Tibial nerve (tissue), 4 donors: ENCODE results near the gene RALY. TPM values are rescaled to one million over a fixed set of nuclear protein-coding genes. Genes with fewer than 3 reads are reported as not detected.

Experiments used
- DNase-seq, 2 donors: peaks; one replicate each; pipeline ENCODE4 v3.0.0-alpha.2; 2019; ENCODE audit warnings: low spot score in 2 of 2
- H3K27ac ChIP-seq, 4 donors: fragments of 200-600 bp; sonication (generic) in 3 of 4; one replicate each; pipeline ENCODE4 v1.5.1; 2017 to 2019; ENCODE audit warnings: mild to moderate bottlenecking in 1 of 4
- H3K27me3 ChIP-seq, 2 donors: fragments of 200-600 bp; sonication (generic) in 1 of 2; one replicate each; pipeline versions ENCODE4 v1.5.1 to v1.6.0; 2017 to 2019
- H3K36me3 ChIP-seq, 3 donors: fragments of 200-600 bp; sonication (generic); one replicate each; pipeline ENCODE4 v1.5.1; 2018 to 2019
- H3K4me1 ChIP-seq, 4 donors: fragments of 200-600 bp; sonication (generic) in 3 of 4; one replicate each; pipeline ENCODE4 v1.5.1; 2017 to 2019
- H3K4me3 ChIP-seq, 4 donors: fragments of 200-600 bp; sonication (generic) in 3 of 4; one replicate each; pipeline ENCODE4 v1.5.1; 2017 to 2019; ENCODE audit warnings: mild to moderate bottlenecking in 1 of 4, moderate library complexity in 1 of 4
- H3K9me3 ChIP-seq, 4 donors: fragments of 200-600 bp; sonication (generic) in 3 of 4; one replicate each; pipeline ENCODE4 v1.5.1; 2017 to 2019
- CTCF ChIP-seq, 5 experiments: fragments of 200-600 bp in 3 of 5; fragments of 450-650 bp in 2 of 5; sonication (generic) in 3 of 5; IDR thresholded peaks; one replicate each; pipeline ENCODE4 v1.5.1; 2016 to 2019; ENCODE audit warnings: antibody characterized with exemption in 5 of 5, mild to moderate bottlenecking in 3 of 5, moderate library complexity in 2 of 5
- EP300 ChIP-seq, 2 donors: sonication (generic); formaldehyde crosslinking; IDR thresholded peaks; one replicate each; pipeline ENCODE4 v1.6.1; 2017; ENCODE audit warnings: antibody characterized with exemption in 2 of 2, mild to moderate bottlenecking in 1 of 2
- POLR2A ChIP-seq, 2 donors: fragments of 450-650 bp; IDR thresholded peaks; one replicate each; pipeline ENCODE4 v1.6.1; 2017; ENCODE audit warnings: antibody characterized with exemption in 2 of 2, mild to moderate bottlenecking in 2 of 2, moderate library complexity in 2 of 2
- WGBS, 2 donors: methylation state at CpG; one replicate each; pipeline ENCODE4 v1.1.5; 2018; 5-methylcytosine and 5-hydroxymethylcytosine counted together
- total RNA-seq, 4 donors: library from RNA; depleted of rRNA; stranded (reverse); fragments of >200 nt; gene quantifications; one replicate each; pipeline ENCODE4 v1.1.0, GENCODE V29; 2016

The RALY gene
- total RNA-seq, 4 donors from 2014 or later: 69.1 to 107 (median 96.4) TPM

GRCh38 chr20:34072778-34073177 lies 79.1 kb downstream of the RALY start:
- peaks cover 0 to 21% (median 11%) of the 10 kb centered on the region in 4 donors for H3K4me1 ChIP-seq
- no peak for DNase-seq
- H3K4me3 ChIP-seq: no peak overlapping the region
- WGBS, 2 donors: 62 to 95% methylated on average over 1 of the region's 1 CpG
- no peaks in the 10 kb centered on the region for H3K9me3 ChIP-seq
- no peak overlapping the region for H3K27ac ChIP-seq
- peaks cover 0 to 58% (median 0%) of the 10 kb centered on the region in 3 donors for H3K36me3 ChIP-seq
- H3K27me3 ChIP-seq: no peaks in the 10 kb centered on the region
- TF ChIP-seq CTCF (IDR thresholded peaks at IDR 0.05): no peak
- TF ChIP-seq POLR2A (IDR thresholded peaks at IDR 0.05): no peak
- TF ChIP-seq EP300 (IDR thresholded peaks at IDR 0.05): no peak

GRCh38 chr20:34074101-34074760 lies 80.5 kb downstream of the RALY start:
- Histone ChIP-seq H3K27ac (no peak overlapping the region), H3K27me3 (no peaks in the 10 kb centered on the region), H3K4me3 (no peak overlapping the region), H3K4me1 (peaks cover 0 to 13% (median 6%) of the 10 kb centered on the region in 4 donors), H3K36me3 (peaks cover 0 to 73% (median 7%) of the 10 kb centered on the region in 3 donors), H3K9me3 (no peaks in the 10 kb centered on the region)
- 55 to 68% methylated on average over 7 of the region's 7 CpGs for WGBS, 2 donors
- TF ChIP-seq CTCF (IDR thresholded peaks at IDR 0.05): no peak
- no peak for TF ChIP-seq EP300 (IDR thresholded peaks at IDR 0.05)
- TF ChIP-seq POLR2A (IDR thresholded peaks at IDR 0.05): no peak
- DNase-seq: no peak

GRCh38 chr20:34075647-34076046 lies 81.9 kb downstream of the RALY start:
- no peak for TF ChIP-seq CTCF (IDR thresholded peaks at IDR 0.05)
- Histone ChIP-seq H3K9me3 (no peaks in the 10 kb centered on the region), H3K27ac (no peak overlapping the region), H3K36me3 (peaks cover 0 to 86% (median 8%) of the 10 kb centered on the region in 3 donors), H3K4me3 (no peak overlapping the region), H3K4me1 (peaks cover 0 to 3% (median 0%) of the 10 kb centered on the region in 4 donors), H3K27me3 (no peaks in the 10 kb centered on the region)
- no peak for DNase-seq
- WGBS, 2 donors: 87 to 91% methylated on average over 15 to 16 of the region's 16 CpGs

- no peaks in the 10 kb centered on the region for H3K9me3 ChIP-seq
- H3K4me1 ChIP-seq: peaks cover 0 to 3% (median 0%) of the 10 kb centered on the region in 4 donors
- 88 to 93% methylated on average over 20 of the region's 20 CpGs for WGBS, 2 donors
- no peak for TF ChIP-seq EP300 (IDR thresholded peaks at IDR 0.05)
- TF ChIP-seq POLR2A (IDR thresholded peaks at IDR 0.05): no peak
- TF ChIP-seq CTCF (IDR thresholded peaks at IDR 0.05): no peak
- no peak overlapping the region for H3K27ac ChIP-seq
- no peak overlapping the region for H3K4me3 ChIP-seq
- no peaks in the 10 kb centered on the region for H3K27me3 ChIP-seq
- peaks cover 0 to 96% (median 8%) of the 10 kb centered on the region in 3 donors for H3K36me3 ChIP-seq
- DNase-seq: no peak
Measured at GRCh38 chr20:34076952-34077351, 83.2 kb downstream of the RALY start.

- 95 to 98% methylated on average over 5 of the region's 5 CpGs for WGBS, 2 donors
- no peaks in the 10 kb centered on the region for H3K9me3 ChIP-seq
- no peaks in the 10 kb centered on the region for H3K27me3 ChIP-seq
- peaks cover 0 to 19% (median 0%) of the 10 kb centered on the region in 4 donors for H3K4me1 ChIP-seq
- H3K27ac ChIP-seq: no peak overlapping the region
- peaks cover 0 to 95% (median 8%) of the 10 kb centered on the region in 3 donors for H3K36me3 ChIP-seq
- no peak overlapping the region for H3K4me3 ChIP-seq
- DNase-seq: no peak
- TF ChIP-seq EP300 (IDR thresholded peaks at IDR 0.05) (no peak), POLR2A (IDR thresholded peaks at IDR 0.05) (no peak), CTCF (IDR thresholded peaks at IDR 0.05) (no peak)
Measured at GRCh38 chr20:34078540-34078939, 84.8 kb downstream of the RALY start.
